HG03521 (cell line): ENCODE measurements around the gene DTX3.

Source experiments
- ATAC-seq: cut with Tn5 transposase; IDR thresholded peaks from one replicate; pipeline ENCODE4 v1.9.1; 2021; ENCODE audit warnings: mild to moderate bottlenecking, moderate library complexity; ENCODE audit not compliant: unreplicated experiment

DTX3 gene

GRCh38 chr12:57619434-57620244 is 15.0 kb downstream of the DTX3 start:
- ATAC-seq = no peak

DNA sequence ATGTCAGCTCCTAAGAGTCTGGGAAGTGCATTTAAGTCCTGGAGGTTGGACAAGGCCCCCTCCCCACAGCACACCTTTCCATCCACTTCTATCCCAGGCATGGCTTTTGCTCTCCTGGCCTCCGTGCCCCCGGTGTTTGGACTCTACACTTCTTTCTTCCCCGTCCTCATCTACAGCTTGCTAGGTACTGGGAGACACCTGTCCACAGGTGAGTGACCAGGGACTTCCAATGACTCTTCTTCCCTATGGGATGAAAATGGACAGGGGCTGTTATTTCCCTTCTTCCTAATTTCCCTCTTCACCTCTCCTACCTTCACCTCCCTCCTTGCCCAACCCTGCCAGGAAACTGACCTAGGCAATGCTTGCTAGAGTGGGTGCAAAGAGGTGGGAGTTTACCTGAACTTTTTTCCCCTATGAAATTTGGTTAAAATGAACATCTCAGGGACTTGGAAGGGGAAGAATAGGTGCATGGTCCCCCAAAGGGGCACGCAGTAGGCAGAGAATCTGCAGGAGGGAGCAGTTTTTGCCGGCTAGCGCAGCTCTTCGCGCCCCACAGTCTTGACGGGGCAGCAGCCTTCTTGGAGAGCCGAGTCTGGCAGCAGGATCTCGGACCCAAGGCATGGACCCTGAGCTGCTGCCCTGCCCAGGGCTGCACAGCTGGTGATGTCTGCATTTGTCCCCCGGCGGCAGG is 15.8 kb downstream of the DTX3 start:
- no peak for ATAC-seq

GRCh38 chr12:57620936-57621496 is 16.4 kb downstream of the DTX3 start:
- ATAC-seq = no peak

GRCh38 chr12:57621497-57622292 is 17.1 kb downstream of the DTX3 start:
- no peak for ATAC-seq

DNA sequence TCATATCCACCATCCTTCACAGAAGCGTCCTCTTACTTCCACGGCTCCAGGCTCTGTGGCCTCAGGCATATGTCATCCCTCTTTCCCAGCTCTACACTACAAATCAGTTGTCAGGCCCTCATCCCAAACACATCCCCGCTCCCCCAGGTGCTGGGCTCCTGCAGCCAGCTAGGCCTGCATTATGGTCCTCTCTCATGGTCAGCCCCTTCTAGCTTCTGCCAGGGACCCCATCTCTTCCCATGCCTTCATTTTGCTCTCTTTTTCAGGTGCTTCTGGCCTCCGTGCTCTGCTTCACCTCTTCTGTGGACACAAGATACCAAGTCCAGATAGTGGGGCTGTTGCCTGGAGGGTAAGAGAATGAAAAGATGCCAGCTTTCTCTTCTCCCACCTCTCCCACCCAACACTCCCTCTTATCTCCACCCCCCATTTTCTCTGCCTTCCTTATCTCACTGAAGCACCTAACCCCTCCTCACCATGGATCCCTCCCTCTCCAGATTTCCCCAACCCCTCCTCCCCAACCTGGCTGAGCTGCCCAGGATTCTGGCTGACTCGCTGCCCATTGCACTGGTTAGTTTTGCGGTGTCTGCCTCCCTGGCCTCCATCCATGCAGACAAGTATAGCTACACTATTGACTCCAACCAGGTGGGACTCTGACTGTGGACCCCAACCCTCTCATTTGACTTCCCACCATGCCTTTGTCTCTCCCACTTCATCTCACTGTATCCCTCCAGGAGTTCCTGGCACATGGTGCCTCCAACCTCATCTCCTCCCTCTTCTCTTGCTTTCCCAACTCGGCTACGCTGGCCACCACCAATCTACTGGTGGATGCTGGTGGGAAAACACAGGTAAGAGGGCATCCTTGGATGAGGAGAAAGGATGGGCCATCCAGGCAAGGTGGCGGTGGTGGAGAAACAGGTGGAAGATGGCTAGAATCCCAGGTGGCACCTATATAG is 17.9 kb downstream of the DTX3 start:
- no peak for ATAC-seq

GRCh38 chr12:57623385-57623784 is 18.8 kb downstream of the DTX3 start:
- no peak for ATAC-seq

- no peak for ATAC-seq
These were observed 19.3 kb downstream of the DTX3 start for GRCh38 chr12:57623811-57624390.

DNA sequence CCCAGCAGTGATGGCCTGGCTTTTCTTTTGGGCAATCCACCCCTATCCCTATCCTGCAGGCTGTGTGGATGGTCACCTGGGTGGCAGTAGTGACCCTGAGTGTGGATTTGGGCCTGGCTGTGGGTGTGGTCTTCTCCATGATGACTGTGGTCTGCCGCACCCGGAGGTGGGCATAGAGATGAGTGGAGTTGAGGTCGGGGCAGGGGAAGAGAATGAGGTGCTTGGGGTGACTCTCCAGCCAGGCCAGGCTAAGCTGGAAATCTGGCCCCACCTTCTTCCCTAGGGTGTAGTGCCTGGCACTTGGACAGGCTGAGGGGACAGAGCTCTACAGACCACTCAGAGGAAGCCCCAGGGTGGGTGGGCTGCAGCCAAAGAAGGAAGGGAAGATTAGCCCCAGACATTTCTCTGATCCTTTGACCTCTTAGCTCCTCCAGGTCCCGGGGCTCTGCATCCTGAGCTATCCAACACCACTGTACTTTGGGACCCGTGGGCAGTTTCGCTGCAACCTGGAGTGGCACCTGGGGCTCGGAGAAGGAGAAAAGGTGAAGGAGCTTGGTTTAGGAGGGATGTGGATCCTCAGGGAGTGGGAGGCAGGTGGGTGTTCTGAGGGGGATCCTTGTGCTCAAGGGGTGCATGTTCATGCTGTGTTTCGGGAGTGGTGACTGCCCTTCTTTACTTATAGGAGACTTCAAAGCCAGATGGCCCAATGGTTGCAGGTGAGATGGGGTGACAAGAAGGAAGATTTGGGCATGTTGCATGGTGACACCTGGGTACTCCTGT is 20.0 kb downstream of the DTX3 start:
- no peak for ATAC-seq

DNA sequence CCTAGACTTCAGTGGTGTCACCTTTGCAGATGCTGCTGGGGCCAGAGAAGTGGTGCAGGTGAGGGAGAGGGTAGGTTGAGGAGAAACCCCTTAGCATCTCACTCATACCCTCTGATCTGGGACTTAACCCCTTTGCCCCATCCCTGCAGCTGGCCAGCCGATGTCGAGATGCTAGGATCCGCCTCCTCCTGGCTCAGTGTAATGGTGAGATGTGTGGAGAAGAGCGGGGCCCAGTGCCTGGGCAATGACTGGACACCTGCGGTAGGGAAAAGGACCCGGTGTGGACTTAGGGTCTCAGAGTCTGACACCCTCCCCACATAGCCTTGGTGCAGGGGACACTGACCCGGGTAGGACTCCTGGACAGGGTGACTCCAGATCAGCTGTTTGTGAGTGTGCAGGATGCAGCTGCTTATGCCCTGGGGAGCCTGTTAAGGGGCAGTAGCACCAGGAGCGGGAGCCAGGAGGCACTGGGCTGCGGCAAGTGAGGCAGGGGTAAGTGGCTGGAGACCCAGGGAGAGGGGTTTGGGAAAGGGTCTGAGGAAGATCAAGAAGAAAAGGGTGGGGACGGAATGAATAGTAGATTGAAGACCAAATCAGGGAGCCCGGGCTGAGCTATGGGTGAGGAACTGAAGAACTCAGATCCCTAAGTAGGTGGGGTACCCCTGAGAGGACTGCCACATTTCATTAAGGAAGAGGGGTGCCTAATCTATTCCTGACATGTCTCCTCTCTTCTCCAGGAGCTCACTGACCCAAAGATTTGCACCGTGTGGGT is 20.8 kb downstream of the DTX3 start:
- ATAC-seq = no peak

DNA sequence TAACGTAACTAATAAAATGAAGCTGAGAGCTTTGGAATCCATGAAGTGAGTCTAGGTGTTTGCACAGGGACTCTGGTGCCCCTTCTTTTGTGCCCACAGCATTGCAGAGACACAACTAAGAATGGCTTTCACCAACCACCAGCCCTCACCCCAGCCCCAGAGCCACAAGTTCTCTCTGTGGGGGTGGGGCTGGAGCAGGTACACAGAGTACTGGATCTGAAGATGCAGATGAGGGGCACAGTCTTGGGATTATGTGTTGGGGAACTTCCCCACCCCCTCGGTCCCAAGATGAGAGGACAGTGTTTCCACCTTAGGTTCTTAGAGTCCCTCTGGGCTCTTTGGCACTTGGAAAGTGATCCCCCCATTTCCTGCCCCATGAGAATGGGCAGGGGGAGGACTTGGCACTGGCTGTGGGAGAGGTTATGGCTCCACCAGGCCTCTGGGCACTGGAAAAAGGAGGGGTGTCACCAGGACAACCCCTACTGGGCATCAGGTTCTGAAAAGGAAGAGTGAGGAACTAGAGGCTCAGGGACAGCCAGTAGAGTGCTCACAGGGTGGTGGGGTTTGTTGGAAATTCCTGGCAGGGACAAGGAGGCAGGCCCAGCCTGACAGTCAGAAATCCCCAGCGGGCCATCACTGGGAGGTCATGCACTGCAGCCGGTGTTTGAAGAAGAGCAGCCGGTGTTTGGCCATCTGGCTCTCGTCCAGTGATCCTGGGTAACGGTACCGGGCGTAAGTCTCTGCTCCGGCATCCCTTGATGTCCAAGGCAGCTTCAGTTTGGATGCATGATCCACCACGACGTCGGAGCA is 21.7 kb downstream of the DTX3 start:
- ATAC-seq = no peak

- no peak for ATAC-seq
These were observed 22.4 kb downstream of the DTX3 start for GRCh38 chr12:57626921-57627445.

- no peak for ATAC-seq
These were observed 23.1 kb downstream of the DTX3 start for GRCh38 chr12:57627501-57628279.

DNA sequence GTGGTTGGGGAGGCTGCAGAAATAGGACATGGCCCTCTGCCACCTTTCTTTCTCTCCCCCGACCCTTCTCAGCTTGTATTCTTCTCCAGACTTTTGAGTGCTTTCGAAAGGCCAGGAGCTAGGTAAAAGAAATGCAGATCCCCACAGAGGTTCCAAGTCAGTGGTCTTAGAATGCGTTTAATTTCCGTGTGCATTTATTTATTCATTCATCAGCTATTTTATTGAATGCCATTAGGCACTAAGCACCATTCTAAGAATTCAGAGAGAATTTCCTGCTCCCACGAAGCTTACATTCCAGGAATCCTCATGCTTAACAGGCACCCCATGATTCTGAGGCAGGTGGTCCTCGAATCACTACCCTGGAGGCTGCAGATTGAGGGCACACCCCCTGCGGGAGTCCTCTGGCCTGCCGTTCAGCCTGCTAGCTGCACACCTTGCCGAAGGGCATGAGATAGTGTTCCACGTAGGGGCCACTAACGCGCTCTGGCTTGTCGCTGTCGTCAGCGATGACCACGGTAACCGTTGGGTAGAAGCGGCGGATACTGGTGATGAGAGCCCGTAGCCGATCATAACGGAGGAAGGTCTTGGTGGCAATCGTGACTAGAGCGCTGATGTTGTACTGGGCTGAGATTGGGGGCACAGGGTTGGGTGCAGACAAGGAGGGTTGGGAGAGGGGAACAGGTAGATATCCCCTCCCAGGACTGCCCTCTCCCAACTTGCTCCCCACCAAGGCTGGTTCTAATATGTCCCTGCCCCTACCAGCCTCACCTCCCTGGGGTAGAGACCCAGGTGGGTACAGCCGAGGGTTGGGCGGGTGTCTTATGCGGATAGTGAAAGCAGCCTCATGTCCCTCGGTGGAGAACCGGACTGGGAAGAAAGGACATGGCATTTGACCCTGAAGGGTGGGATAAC is 23.9 kb downstream of the DTX3 start:
- no peak for ATAC-seq

DNA sequence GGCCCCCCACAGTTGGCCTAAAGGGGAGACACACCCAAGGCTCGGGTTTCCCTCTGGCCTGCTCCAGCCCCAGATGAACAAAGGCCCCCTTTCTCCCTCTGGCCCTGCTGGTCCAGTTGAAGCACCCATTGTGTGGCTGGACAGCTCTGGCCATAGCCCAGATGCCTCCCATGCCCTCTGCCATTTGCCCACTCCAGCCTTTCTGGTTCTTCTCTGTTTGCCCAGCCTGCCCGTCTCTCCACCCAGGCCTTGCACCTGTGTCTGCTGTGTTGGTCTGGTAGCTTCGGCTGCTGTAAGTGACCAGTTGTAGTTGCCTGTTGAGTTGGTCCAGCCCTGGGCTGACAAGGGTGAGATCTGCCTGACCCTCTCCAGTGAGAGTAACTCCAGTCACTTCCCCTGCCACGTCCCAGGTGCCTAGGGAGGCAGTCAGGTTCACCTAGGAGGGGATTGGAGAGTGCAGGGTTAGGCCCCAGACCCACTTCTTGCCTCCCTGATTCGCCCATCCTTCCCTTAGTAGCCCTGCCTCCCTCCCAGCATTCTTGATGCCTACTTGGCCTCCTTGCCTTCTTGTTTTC is 25.4 kb downstream of the DTX3 start:
- no peak for ATAC-seq

GRCh38 chr12:57630891-57631433 is 26.3 kb downstream of the DTX3 start:
- no peak for ATAC-seq
